BJ (cell line): Measurements from ENCODE around the gene CRIM1. TPM values are rescaled to one million over a fixed set of nuclear protein-coding genes. Genes with fewer than 3 reads are reported as not detected.

Source experiments
- CTCF ChIA-PET: fragments of 350-600 bp; formaldehyde crosslinking; extraction: SDS; loops from one replicate; lab custom pipeline; 2021; ENCODE audit warnings: antibody characterized with exemption, inconsistent platforms; lab: Yijun Ruan, JAX
- POLR2A ChIA-PET: fragments of 300-600 bp; sonication (Branson Sonifier 250); formaldehyde crosslinking; extraction: SDS; loops from one replicate; lab custom pipeline; 2021; ENCODE audit warnings: antibody characterized with exemption; lab: Charles Lee
- DNase-seq: peaks from one replicate; pipeline ENCODE4 v3.0.0-alpha.2; 2011; ENCODE audit warnings: low read depth
- H3K27me3 ChIP-seq: 2 replicates; pipeline ENCODE4 v1.6.0; 2011; ENCODE audit warnings: low read length; ENCODE audit not compliant: control insufficient read depth, insufficient read depth
- H3K36me3 ChIP-seq: 2 replicates; pipeline ENCODE4 v1.5.1; 2011; ENCODE audit warnings: low read length; ENCODE audit not compliant: control insufficient read depth, insufficient read depth
- H3K4me3 ChIP-seq: 2 replicates; pipeline ENCODE4 v1.5.1; 2011; ENCODE audit warnings: low read depth, mild to moderate bottlenecking, control low read depth, low read length
- CTCF ChIP-seq: IDR thresholded peaks from 2 replicates; pipeline ENCODE4 v1.5.1; 2011; ENCODE audit warnings: low read depth, mild to moderate bottlenecking, control low read depth, inconsistent platforms, low read length, moderate library complexity; ENCODE audit not compliant: insufficient read depth
- polyA plus RNA-seq: library from polyadenylated mRNA; depleted of rRNA; stranded (reverse); fragments of >200 nt; gene quantifications from 2 replicates; pipeline ENCODE4 v1.2.3, GENCODE V29; 2011

Gene CRIM1
- polyA plus RNA-seq, 1 experiment = 729 TPM

- CTCF ChIA-PET = no interaction called here
- no peak for TF ChIP-seq CTCF
- H3K36me3 ChIP-seq = peaks cover 17% of the 10 kb centered on the region
- DNase-seq = no peak
- no peak overlapping the region for H3K4me3 ChIP-seq
- POLR2A ChIA-PET = interaction anchor here (0.5 kb wide), 1 partner anchor 1994 kb away, joined by 3 read pairs; no protein-coding TSS in a partner anchor
- H3K27me3 ChIP-seq = no peaks in the 10 kb centered on the region
These were observed 113.0 kb downstream of the CRIM1 start for GRCh38 chr2:36468463-36469105.

GRCh38 chr2:36469106-36469477 is 113.5 kb downstream of the CRIM1 start:
- POLR2A ChIA-PET = interaction anchor here (0.5 kb wide), 1 partner anchor 1993 kb away, joined by 3 read pairs; no protein-coding TSS in a partner anchor
- no peak for TF ChIP-seq CTCF
- CTCF ChIA-PET = no interaction called here
- Histone ChIP-seq H3K27me3 (no peaks in the 10 kb centered on the region), H3K36me3 (peaks cover 17% of the 10 kb centered on the region), H3K4me3 (no peak overlapping the region)
- DNase-seq = no peak

GRCh38 chr2:36469710-36470109 is 114.1 kb downstream of the CRIM1 start:
- no peak for DNase-seq

GRCh38 chr2:36473230-36473629 is 117.7 kb downstream of the CRIM1 start:
- no peak overlapping the region for H3K4me3 ChIP-seq
- ChIA-PET CTCF (interaction anchor here (1.9 kb wide), 1 partner anchor 14 kb away, joined by 7 read pairs; no protein-coding TSS in a partner anchor), POLR2A (no interaction called here)
- H3K36me3 ChIP-seq = peaks cover 10% of the 10 kb centered on the region
- TF ChIP-seq CTCF = no peak
- DNase-seq = no peak
- H3K27me3 ChIP-seq = no peaks in the 10 kb centered on the region

More at GRCh38 chr2:36469710-36470109, 114.1 kb downstream of the CRIM1 start:
- Histone ChIP-seq H3K36me3 (peaks cover 13% of the 10 kb centered on the region), H3K4me3 (no peak overlapping the region), H3K27me3 (no peaks in the 10 kb centered on the region)
- ChIA-PET POLR2A (no interaction called here), CTCF (no interaction called here)
- no peak for TF ChIP-seq CTCF

GRCh38 chr2:36476411-36476810 is 120.8 kb downstream of the CRIM1 start:
- no peak for DNase-seq
- Histone ChIP-seq H3K36me3 (peaks cover 14% of the 10 kb centered on the region), H3K4me3 (no peak overlapping the region), H3K27me3 (no peaks in the 10 kb centered on the region)
- CTCF ChIA-PET = no interaction called here
- POLR2A ChIA-PET = no interaction called here
- TF ChIP-seq CTCF = no peak
